Adrenal gland (tissue), 5 donors: ENCODE data around the gene FKBP6.

Source experiments
- POLR2A ChIP-seq, 2 donors: fragments of 450-650 bp; IDR thresholded peaks; one replicate each; pipeline ENCODE4 v1.6.1; 2017; ENCODE audit warnings: antibody characterized with exemption in 2 of 2, mild to moderate bottlenecking in 2 of 2, moderate library complexity in 1 of 2
- TF ChIP-seq, protein P1 (sequence below), 6 experiments: fragments of 450-650 bp in 4 of 6; fragments of 200-600 bp in 2 of 6; sonication (generic) in 1 of 6; IDR thresholded peaks; 1 replicate in 5 of 6; 2 replicates in 1 of 6; pipeline versions ENCODE4 v1.5.1 to v1.8.0; 2016 to 2021; ENCODE audit warnings: antibody characterized with exemption in 6 of 6, mild to moderate bottlenecking in 2 of 6, moderate library complexity in 1 of 6
- donor health status: DM: no; HTN: no; CAD: no.

DNA sequence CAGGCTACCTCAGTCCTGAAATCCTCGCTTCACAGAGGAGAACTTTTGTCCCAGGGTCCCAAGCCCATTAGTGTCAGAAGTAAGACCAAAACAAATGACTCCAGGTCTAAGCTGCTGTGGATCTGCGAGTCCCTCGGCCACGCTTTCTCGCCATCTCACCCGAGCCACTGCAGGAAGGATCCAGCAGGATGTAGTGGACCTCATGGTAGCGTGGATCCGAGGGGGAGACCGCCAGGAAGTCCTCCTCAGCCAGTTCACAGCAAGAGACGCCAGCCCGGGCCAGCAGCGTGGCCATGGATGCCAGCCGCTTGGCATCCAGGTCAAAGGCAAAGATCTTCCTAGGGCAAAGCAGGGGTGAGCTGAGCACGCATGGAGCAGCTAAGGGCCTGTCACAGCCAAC is 23.9 kb upstream of the FKBP6 start:
- TF ChIP-seq, protein P1, sequence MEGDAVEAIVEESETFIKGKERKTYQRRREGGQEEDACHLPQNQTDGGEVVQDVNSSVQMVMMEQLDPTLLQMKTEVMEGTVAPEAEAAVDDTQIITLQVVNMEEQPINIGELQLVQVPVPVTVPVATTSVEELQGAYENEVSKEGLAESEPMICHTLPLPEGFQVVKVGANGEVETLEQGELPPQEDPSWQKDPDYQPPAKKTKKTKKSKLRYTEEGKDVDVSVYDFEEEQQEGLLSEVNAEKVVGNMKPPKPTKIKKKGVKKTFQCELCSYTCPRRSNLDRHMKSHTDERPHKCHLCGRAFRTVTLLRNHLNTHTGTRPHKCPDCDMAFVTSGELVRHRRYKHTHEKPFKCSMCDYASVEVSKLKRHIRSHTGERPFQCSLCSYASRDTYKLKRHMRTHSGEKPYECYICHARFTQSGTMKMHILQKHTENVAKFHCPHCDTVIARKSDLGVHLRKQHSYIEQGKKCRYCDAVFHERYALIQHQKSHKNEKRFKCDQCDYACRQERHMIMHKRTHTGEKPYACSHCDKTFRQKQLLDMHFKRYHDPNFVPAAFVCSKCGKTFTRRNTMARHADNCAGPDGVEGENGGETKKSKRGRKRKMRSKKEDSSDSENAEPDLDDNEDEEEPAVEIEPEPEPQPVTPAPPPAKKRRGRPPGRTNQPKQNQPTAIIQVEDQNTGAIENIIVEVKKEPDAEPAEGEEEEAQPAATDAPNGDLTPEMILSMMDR (IDR thresholded peaks at IDR 0.05): no peak
- no peak for TF ChIP-seq POLR2A (IDR thresholded peaks at IDR 0.05)
